Renal cortex interstitium (tissue), 15 donors: ENCODE results near the gene SFTPA2. TPM values are rescaled to one million over a fixed set of nuclear protein-coding genes. Genes with fewer than 3 reads are reported as not detected.
A peak's percentile ranks its signal among the peaks of the same experiment; 100 is the strongest.
"Not testable (repeated sequence)": the region's sequence is repeated elsewhere in the genome, so short reads cannot be mapped to it uniquely, and the experiment has no call there.

Experiments
- DNase-seq, 11 donors: peaks; one replicate each; pipeline ENCODE4 v3.0.0-alpha.2; 2013; ENCODE audit warnings: low read depth in 9 of 11, low spot score in 4 of 11; ENCODE audit errors: extremely low read depth in 1 of 11
- long read RNA-seq, 16 experiments: transcript quantifications; one replicate each; lab custom pipeline, GENCODE V29; 2026
- polyA plus RNA-seq, 3 donors: library from polyadenylated mRNA; unstranded; fragments of 120-200 nt; gene quantifications; one replicate each; pipeline ENCODE4 v1.2.1, GENCODE V29; 2013; ENCODE audit not compliant: insufficient read length in 3 of 3

The SFTPA2 gene
- polyA plus RNA-seq = under 1 TPM in 1 of 3 donors, not detected in 2; 0.09 TPM
- long read RNA-seq, donor 1 = 0 reads
- long read RNA-seq, donor 2 = 0 reads
- long read RNA-seq, donor 3 = 0 reads
- long read RNA-seq, donor 4 = 0 reads
- long read RNA-seq, donor 5 = 0 reads
- long read RNA-seq, donor 6 = 0 reads
- long read RNA-seq, donor 7 = 0 reads
- long read RNA-seq, donor 8 = 0 reads
- long read RNA-seq, donor 9 = 0 reads
- long read RNA-seq, donor 10 = 0 reads
- long read RNA-seq, donor 11 = 0 reads
- long read RNA-seq, donor 12 = 0 reads
- long read RNA-seq, donor 13 = 0 reads
- long read RNA-seq, donor 14 = 0 reads
- long read RNA-seq, donor 15 = 0 reads
- long read RNA-seq, donor 16 = 0 reads

- DNase-seq = no peak
Measured at GRCh38 chr10:79560160-79560709, at the start of gene SFTPA2. SFTPA2 (minus strand) TSS chr10:79560407; CDS start chr10:79559483, 924 bp downstream.

GRCh38 chr10:79608505-79609375 is 48.5 kb upstream of the SFTPA2 start:
- DNase-seq = peak in 3 of 11 donors; percentile 1 to 2 (median 1)

GRCh38 chr10:79605308-79605707 is 45.1 kb upstream of the SFTPA2 start:
- no peak for DNase-seq

- DNase-seq = no peak
Measured at GRCh38 chr10:79604294-79604693, 44.1 kb upstream of the SFTPA2 start.

- DNase-seq = no peak
Measured at GRCh38 chr10:79602953-79603352, 42.7 kb upstream of the SFTPA2 start.

GRCh38 chr10:79601939-79602338 is 41.7 kb upstream of the SFTPA2 start:
- DNase-seq = no peak

GRCh38 chr10:79599644-79600043 is 39.4 kb upstream of the SFTPA2 start:
- DNase-seq = not testable (repeated sequence)

GRCh38 chr10:79595510-79595909 is 35.3 kb upstream of the SFTPA2 start:
- no peak for DNase-seq

GRCh38 chr10:79594565-79594964 is 34.4 kb upstream of the SFTPA2 start:
- DNase-seq = not testable (repeated sequence)

GRCh38 chr10:79593377-79593776 is 33.2 kb upstream of the SFTPA2 start:
- no peak for DNase-seq

GRCh38 chr10:79588800-79589199 is 28.6 kb upstream of the SFTPA2 start:
- DNase-seq = no peak

GRCh38 chr10:79586933-79587332 is 26.7 kb upstream of the SFTPA2 start:
- DNase-seq = no peak

GRCh38 chr10:79585870-79586527 is 25.8 kb upstream of the SFTPA2 start:
- DNase-seq = no peak

- no peak for DNase-seq
Measured at GRCh38 chr10:79583488-79584024, 23.3 kb upstream of the SFTPA2 start.

- not testable (repeated sequence) for DNase-seq
Measured at GRCh38 chr10:79582954-79583353, 22.7 kb upstream of the SFTPA2 start.

- DNase-seq = no peak
Measured at GRCh38 chr10:79582096-79582495, 21.9 kb upstream of the SFTPA2 start.

GRCh38 chr10:79581044-79581443 is 20.8 kb upstream of the SFTPA2 start:
- DNase-seq = no peak

GRCh38 chr10:79579361-79579760 is 19.2 kb upstream of the SFTPA2 start:
- no peak for DNase-seq

- DNase-seq = not testable (repeated sequence)
Measured at GRCh38 chr10:79570624-79571023, 10.4 kb upstream of the SFTPA2 start.
